Measurements from ENCODE around the gene STAT4. TPM values are rescaled to one million over a fixed set of nuclear protein-coding genes. Genes with fewer than 3 reads are reported as not detected.

The STAT4 gene
- total RNA-seq, 1 experiment from 2014 or later = 0.71 TPM

DNA sequence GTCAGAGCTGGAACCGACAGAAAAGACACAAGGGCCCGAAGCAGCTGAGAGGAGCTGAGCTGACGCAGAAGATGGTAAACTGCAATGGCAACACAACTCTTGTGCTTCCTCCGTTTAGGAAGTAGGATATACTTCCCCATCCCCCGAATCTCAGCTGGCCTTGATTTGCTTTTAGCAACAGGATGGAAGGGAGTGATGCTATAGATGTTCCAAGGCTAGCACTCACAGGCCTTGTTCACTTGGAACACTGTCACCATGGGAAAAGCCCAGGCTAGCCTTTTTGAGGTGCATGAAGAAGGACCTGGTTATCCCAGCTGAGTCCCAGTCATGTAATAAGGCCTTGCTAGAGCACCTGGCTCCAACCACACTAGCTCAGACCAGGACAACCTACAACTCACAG, 162.9 kb downstream of the STAT4 start:
- POLR2A ChIA-PET (ENCODE audit: low non-redundant PET) = no interaction called here
- Histone ChIP-seq H3K36me3 (ENCODE audit: insufficient read depth, low read length, poor library complexity, severe bottlenecking) (peaks cover 62% of the 10 kb centered on the region), H3K27me3 (replicated peaks; ENCODE audit: insufficient read depth, low read depth, low read length, poor library complexity) (no peaks in the 10 kb centered on the region), H3K4me1 (ENCODE audit: insufficient read depth, low read length, poor library complexity, severe bottlenecking) (peaks cover 6% of the 10 kb centered on the region), H3K9me3 (ENCODE audit: low read depth, low read length, poor library complexity, severe bottlenecking) (no peaks in the 10 kb centered on the region), H3K27ac (ENCODE audit: low read depth, low read length, poor library complexity, severe bottlenecking) (no peak overlapping the region), H3K4me3 (ENCODE audit: low read depth, low read length, poor library complexity, severe bottlenecking) (no peak overlapping the region)
- CTCF ChIA-PET = no interaction called here
- DNase-seq (ENCODE audit: low spot score) = no peak
- intact Hi-C loops (cut with micrococcal nuclease; ENCODE audit: unreplicated experiment) = no loop called here
- BruUV-seq (replicated peaks) = no TSS peak
- TF ChIP-seq, protein P1, sequence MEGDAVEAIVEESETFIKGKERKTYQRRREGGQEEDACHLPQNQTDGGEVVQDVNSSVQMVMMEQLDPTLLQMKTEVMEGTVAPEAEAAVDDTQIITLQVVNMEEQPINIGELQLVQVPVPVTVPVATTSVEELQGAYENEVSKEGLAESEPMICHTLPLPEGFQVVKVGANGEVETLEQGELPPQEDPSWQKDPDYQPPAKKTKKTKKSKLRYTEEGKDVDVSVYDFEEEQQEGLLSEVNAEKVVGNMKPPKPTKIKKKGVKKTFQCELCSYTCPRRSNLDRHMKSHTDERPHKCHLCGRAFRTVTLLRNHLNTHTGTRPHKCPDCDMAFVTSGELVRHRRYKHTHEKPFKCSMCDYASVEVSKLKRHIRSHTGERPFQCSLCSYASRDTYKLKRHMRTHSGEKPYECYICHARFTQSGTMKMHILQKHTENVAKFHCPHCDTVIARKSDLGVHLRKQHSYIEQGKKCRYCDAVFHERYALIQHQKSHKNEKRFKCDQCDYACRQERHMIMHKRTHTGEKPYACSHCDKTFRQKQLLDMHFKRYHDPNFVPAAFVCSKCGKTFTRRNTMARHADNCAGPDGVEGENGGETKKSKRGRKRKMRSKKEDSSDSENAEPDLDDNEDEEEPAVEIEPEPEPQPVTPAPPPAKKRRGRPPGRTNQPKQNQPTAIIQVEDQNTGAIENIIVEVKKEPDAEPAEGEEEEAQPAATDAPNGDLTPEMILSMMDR (conservative IDR thresholded peaks at IDR 0.05; ENCODE audit: low read depth, low read length) = no peak
- no peak for TF ChIP-seq EZH2 (IDR thresholded peaks at IDR 0.05; ENCODE audit: borderline replicate concordance, low read depth, low read length, poor library complexity, severe bottlenecking)

DNA sequence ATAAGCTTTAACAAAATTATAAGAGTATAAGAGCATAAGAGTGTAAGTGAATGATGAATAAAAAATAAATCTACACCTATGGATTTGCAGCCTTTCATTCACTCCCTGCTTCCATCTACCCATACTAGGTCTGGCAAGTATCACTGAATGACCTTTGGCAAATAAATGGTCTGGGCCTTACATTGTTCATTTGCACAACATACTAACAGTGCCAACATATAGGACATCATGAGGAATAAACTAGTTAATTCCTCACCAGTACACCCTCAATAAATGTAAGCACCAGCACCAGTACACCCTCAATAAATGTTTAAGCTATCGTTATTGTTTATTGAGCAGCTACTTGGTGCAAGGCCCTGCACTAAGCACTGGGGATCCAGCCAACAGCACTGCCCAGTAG, 163.7 kb downstream of the STAT4 start:
- CTCF ChIA-PET = no interaction called here
- DNase-seq (ENCODE audit: low spot score) = no peak
- Histone ChIP-seq H3K4me1 (ENCODE audit: insufficient read depth, low read length, poor library complexity, severe bottlenecking) (peaks cover 6% of the 10 kb centered on the region), H3K27me3 (replicated peaks; ENCODE audit: insufficient read depth, low read depth, low read length, poor library complexity) (no peaks in the 10 kb centered on the region), H3K9me3 (ENCODE audit: low read depth, low read length, poor library complexity, severe bottlenecking) (no peaks in the 10 kb centered on the region), H3K27ac (ENCODE audit: low read depth, low read length, poor library complexity, severe bottlenecking) (no peak overlapping the region), H3K36me3 (ENCODE audit: insufficient read depth, low read length, poor library complexity, severe bottlenecking) (peaks cover 69% of the 10 kb centered on the region), H3K4me3 (ENCODE audit: low read depth, low read length, poor library complexity, severe bottlenecking) (no peak overlapping the region)
- intact Hi-C loops (cut with micrococcal nuclease; ENCODE audit: unreplicated experiment) = no loop called here
- TF ChIP-seq, protein P1 (conservative IDR thresholded peaks at IDR 0.05; ENCODE audit: low read depth, low read length) = no peak
- TF ChIP-seq EZH2 (IDR thresholded peaks at IDR 0.05; ENCODE audit: borderline replicate concordance, low read depth, low read length, poor library complexity, severe bottlenecking) = no peak
- no TSS peak for BruUV-seq (replicated peaks)
- POLR2A ChIA-PET (ENCODE audit: low non-redundant PET) = no interaction called here

DNA sequence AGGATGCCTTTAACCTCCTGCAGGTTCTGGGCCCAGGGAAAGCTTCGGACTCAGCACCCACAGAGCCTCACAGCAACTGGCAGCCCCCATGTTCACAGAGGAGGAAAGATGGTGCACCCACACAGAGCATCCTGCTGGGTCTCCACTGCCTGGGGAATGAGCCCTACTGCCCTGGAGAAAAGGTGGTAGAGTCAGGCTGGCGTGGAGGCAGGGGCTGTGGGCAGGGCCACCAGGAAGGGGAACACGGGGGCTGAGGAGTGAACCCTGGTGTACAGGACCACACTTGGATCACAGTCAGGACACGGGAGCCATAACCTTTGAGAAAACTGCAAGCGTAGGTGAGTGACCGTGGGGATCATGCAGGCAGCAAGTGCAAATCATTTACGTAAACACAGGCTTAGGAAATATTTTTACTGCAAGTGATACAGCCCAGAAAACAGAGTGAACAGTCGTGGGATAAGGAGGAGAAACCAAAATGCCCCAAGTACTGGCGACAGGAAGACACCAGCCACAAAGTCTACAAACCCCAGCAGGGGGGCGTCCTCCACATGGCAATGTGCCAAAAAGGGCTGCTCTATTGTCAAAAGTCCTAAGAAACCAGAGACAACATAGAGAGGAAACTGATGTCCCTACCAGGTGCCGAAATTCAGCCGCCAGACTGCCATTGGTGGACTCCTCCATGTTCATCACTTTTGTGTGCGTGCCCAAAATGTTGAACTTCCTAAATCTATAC, 164.4 kb downstream of the STAT4 start:
- DNase-seq (ENCODE audit: low spot score) = peak; percentile 88
- ChIA-PET CTCF (no interaction called here), POLR2A (ENCODE audit: low non-redundant PET) (no interaction called here)
- intact Hi-C loops (cut with micrococcal nuclease; ENCODE audit: unreplicated experiment) = no loop called here
- H3K4me3 ChIP-seq (ENCODE audit: low read depth, low read length, poor library complexity, severe bottlenecking) = no peak overlapping the region
- H3K4me1 ChIP-seq (ENCODE audit: insufficient read depth, low read length, poor library complexity, severe bottlenecking) = peaks cover 6% of the 10 kb centered on the region
- H3K9me3 ChIP-seq (ENCODE audit: low read depth, low read length, poor library complexity, severe bottlenecking) = no peaks in the 10 kb centered on the region
- peak overlapping the region; percentile 55 for H3K27ac ChIP-seq (ENCODE audit: low read depth, low read length, poor library complexity, severe bottlenecking)
- TF ChIP-seq, protein P1 (conservative IDR thresholded peaks at IDR 0.05; ENCODE audit: low read depth, low read length) = no peak
- no peak for TF ChIP-seq EZH2 (IDR thresholded peaks at IDR 0.05; ENCODE audit: borderline replicate concordance, low read depth, low read length, poor library complexity, severe bottlenecking)
- no peaks in the 10 kb centered on the region for H3K27me3 ChIP-seq (replicated peaks; ENCODE audit: insufficient read depth, low read depth, low read length, poor library complexity)
- peaks cover 67% of the 10 kb centered on the region for H3K36me3 ChIP-seq (ENCODE audit: insufficient read depth, low read length, poor library complexity, severe bottlenecking)
- no TSS peak for BruUV-seq (replicated peaks)

Data from A673 (cell line).